DMS114 treated with DMSO at 0.1 percent for 48 hours (cell line): Measurements from ENCODE around the gene GAP43.

Experiments
- DNase-seq: peaks from one replicate; lab custom pipeline; 2025; ENCODE audit not compliant: unreplicated experiment; lab: John Stamatoyannopoulos, UW

The GAP43 gene

GRCh38 chr3:115758076-115758763 lies 134.9 kb downstream of the GAP43 start:
- no peak for DNase-seq

- no peak for DNase-seq
Observed at GRCh38 chr3:115760716-115761115, 137.4 kb downstream of the GAP43 start.

- no peak for DNase-seq
Observed at GRCh38 chr3:115761927-115762305, 138.6 kb downstream of the GAP43 start.

DNA sequence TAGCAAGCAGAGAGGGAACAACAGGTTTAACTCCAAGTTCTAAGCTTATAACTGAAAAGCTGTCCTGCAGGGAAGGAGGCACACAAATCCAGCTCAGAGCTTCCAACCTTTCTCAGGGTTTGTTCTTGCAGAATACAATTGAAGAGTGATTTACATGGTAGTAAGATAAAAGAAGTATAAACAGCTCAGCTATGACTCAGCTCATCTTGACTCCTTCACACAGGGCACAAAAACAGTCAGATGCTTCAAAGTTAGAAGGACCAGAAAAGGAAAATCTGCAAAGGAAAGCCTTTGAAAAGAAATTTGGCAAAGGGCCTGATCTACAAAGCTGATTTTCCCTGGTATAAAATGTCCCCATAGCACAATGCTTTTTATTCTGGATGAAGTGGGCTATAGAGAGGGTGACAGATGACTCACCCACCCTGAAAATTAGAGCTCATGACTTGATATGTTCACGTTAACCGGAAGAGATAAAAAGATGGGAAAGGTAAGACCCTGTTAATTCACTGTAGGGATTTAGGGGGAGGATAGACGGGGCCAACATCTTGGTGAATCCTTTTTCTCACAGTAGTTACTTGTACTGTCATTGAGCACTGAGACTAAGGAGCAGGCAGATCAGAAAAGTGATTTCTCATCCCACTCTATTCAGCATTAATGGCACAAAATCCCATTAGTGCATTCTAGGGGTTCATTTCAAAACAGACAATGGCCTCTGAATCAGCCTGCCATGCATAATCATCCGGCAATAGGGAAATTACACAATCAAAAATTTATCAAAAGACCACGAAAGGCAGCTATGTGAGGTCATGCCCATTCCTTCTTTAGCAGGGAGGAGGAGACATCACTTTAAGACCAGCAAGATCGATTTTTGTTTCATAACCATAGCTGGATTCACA lies 143.5 kb downstream of the GAP43 start:
- no peak for DNase-seq

DNA sequence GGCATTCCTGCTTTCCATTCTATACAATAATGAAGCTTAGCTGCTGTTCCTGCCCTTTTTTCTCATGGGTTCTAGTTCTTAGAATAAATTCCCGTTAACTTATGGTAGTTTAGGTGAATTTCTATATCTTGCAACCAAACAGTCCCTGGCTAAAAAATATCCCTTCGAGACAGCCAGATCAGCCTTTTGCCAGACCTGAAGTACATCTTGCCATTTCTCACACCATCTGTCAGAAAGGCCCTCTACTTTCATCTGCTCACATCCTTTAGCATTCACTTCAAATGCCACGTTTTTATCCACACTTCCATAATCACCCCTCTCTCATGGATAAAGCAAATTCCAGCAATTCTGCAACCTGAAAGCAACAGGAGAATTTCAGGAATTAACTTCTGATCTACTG lies 145.4 kb downstream of the GAP43 start:
- DNase-seq: no peak
